Activated CD8-positive, alpha-beta T cell treated with anti-CD3 and anti-CD28 coated beads for 36 hours (primary cell): ENCODE measurements around the gene DDIAS. TPM values are rescaled to one million over a fixed set of nuclear protein-coding genes. Genes with fewer than 3 reads are reported as not detected.

ENCODE experiments used
- total RNA-seq, 2 experiments: library from RNA; stranded (reverse); gene quantifications; one replicate each; pipeline ENCODE4 v1.2.3, GENCODE V29; 2021

The DDIAS gene
- total RNA-seq, 2 experiments from 2014 or later = 19.5 to 22.3 TPM

Other genes with a start within 250 kb of the DDIAS start
- not detected for gene FAM181B, start 167.9 kb upstream of the DDIAS start, total RNA-seq
- 10 to 100 TPM; 21.8 to 29.9 TPM for gene PRCP, start 1.3 kb upstream of the DDIAS start, total RNA-seq
- gene RAB30, start 170.2 kb downstream of the DDIAS start, total RNA-seq = 10 to 100 TPM in 1 of 2 experiments, 1 to 10 TPM in 1; 9.8 to 10.9 TPM